ENCODE measurements around the gene HK1. TPM values are rescaled to one million over a fixed set of nuclear protein-coding genes. Genes with fewer than 3 reads are reported as not detected.

Gene HK1
- total and polyA plus RNA-seq, 10 donors, result 19.0 to 108 (median 63.4) TPM

DNA sequence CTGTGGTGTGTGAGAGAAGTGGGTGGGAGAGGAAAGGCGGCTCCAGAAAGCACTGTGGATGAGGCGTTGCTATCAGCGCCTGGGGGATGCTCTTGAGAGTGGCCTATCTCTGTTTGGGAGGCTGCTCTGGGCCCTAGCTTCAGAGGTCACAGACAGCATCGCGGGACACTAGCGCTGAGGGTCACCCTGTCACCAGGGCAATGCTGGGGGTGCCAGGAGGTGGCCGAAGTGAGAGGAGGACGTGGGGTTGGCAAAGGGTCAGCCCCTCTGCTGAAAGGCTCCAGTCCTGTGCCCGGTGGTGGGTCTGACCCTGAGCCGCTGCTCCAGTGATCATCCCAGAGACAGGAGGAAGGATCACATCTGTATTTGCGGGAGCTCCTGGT is 141.4 kb downstream of the HK1 start:
- whole genome bisulfite sequencing, 5 donors, result 81 to 86% (median 84%) methylated on average over 10 to 11 of the region's 11 CpGs
- no peak for TF ChIP-seq POLR2A (IDR thresholded peaks at IDR 0.05)
- TF ChIP-seq, protein P1, sequence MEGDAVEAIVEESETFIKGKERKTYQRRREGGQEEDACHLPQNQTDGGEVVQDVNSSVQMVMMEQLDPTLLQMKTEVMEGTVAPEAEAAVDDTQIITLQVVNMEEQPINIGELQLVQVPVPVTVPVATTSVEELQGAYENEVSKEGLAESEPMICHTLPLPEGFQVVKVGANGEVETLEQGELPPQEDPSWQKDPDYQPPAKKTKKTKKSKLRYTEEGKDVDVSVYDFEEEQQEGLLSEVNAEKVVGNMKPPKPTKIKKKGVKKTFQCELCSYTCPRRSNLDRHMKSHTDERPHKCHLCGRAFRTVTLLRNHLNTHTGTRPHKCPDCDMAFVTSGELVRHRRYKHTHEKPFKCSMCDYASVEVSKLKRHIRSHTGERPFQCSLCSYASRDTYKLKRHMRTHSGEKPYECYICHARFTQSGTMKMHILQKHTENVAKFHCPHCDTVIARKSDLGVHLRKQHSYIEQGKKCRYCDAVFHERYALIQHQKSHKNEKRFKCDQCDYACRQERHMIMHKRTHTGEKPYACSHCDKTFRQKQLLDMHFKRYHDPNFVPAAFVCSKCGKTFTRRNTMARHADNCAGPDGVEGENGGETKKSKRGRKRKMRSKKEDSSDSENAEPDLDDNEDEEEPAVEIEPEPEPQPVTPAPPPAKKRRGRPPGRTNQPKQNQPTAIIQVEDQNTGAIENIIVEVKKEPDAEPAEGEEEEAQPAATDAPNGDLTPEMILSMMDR (IDR thresholded peaks at IDR 0.05 in 8 of 11, conservative IDR thresholded peaks at IDR 0.05 in 3 of 11), result no peak
- no peak for TF ChIP-seq POLR2AphosphoS5 (IDR thresholded peaks at IDR 0.05)
- intact Hi-C loops (cut with DNase I; ENCODE audit: low total_unique reads), result loop anchor here (10.0 kb wide), 1 partner anchor 225 kb away; no protein-coding TSS in a partner anchor

DNA sequence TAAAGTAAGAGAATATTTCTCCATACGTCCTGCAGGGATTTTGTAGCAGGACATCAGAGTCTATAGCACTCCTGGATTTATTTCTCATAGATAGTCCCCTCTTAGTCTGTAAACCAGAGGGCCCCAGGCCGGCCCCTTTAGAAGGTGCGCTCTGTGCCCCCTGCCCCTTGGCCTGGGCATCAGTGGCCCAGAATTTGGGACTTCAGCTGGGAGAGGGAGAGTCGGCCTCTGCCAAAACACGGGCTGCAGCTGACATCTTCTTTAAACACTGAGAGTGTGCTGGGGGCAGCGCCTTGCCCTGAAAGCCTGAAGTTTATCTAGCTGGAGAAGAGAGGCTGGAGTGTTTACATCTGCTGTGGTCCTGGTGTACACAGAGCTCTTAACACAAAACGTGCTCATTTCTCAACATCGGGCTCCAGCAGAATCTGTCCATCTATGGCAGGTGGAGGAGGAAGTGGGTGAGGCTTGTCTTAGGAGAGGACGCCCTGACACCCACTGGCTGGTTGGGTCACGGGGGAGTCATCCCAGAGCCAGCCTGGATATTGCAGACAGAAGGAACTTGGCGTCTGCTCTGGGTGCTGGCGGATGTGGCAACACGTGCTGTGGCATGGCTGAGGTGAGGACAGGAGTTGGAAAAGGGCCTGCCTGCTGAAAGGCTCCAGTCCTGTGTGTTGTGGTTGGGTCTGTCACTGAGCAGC is 143.5 kb downstream of the HK1 start:
- Histone ChIP-seq H3K9me3 (no peaks in the 10 kb centered on the region), H3K4me3 (no peak overlapping the region), H3K27me3 (replicated peaks in 1 of 7) (no peaks in the 10 kb centered on the region), H3K4me1 (peaks cover 0 to 24% (median 15%) of the 10 kb centered on the region in 6 donors), H3K27ac (no peak overlapping the region), H3K36me3 (no peaks in the 10 kb centered on the region)
- intact Hi-C loops (cut with DNase I; ENCODE audit: low total_unique reads), result loop anchor here (10.0 kb wide), 1 partner anchor 223 kb away; no protein-coding TSS in a partner anchor
- 62 to 81% (median 72%) methylated on average over 4 to 13 of the region's 13 CpGs for WGBS, 5 donors
- peak; percentile 63 for DNase-seq
- TF ChIP-seq POLR2AphosphoS5 (IDR thresholded peaks at IDR 0.05) (no peak), POLR2A (IDR thresholded peaks at IDR 0.05) (no peak)
- TF ChIP-seq, protein P1 (IDR thresholded peaks at IDR 0.05 in 8 of 11, conservative IDR thresholded peaks at IDR 0.05 in 3 of 11), result no peak

More for the DNA sequence above, 141.4 kb downstream of the HK1 start:
- no peaks in the 10 kb centered on the region for H3K36me3 ChIP-seq
- H3K9me3 ChIP-seq, result no peaks in the 10 kb centered on the region
- DNase-seq, result no peak
- no peak overlapping the region for H3K4me3 ChIP-seq
- H3K27me3 ChIP-seq (replicated peaks in 1 of 7), result no peaks in the 10 kb centered on the region
- H3K27ac ChIP-seq, result no peak overlapping the region
- peaks cover 0 to 9% (median 2%) of the 10 kb centered on the region in 6 donors for H3K4me1 ChIP-seq

DNA sequence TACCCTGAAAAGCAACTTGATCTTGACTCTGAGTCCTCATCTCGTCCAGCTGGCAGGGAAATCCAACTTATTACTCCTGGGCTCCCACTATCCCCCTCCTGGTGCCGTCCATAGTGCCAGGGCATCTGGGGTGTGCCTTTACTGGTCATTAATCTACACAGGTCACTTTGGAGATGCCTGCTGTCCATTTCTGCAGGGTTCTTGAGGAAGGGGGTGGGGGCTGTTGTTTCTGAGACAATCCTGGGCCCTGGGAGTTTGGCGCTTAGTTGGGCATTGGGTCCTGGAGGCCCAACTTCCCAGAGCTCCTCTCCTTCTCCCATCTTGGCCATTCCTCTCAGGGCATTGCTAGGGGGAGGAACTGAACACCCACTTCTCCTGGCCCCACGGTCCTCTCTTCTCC is 144.4 kb downstream of the HK1 start:
- TF ChIP-seq, protein P1 (IDR thresholded peaks at IDR 0.05 in 8 of 11, conservative IDR thresholded peaks at IDR 0.05 in 3 of 11), result no peak
- TF ChIP-seq POLR2AphosphoS5 (IDR thresholded peaks at IDR 0.05) (no peak), POLR2A (IDR thresholded peaks at IDR 0.05) (no peak)
- peaks cover 0 to 27% (median 16%) of the 10 kb centered on the region in 6 donors for H3K4me1 ChIP-seq
- no peak overlapping the region for H3K27ac ChIP-seq
- no peak overlapping the region for H3K4me3 ChIP-seq
- no peaks in the 10 kb centered on the region for H3K27me3 ChIP-seq (replicated peaks in 1 of 7)
- WGBS, 5 donors, result 82 to 93% (median 89%) methylated on average over 4 of the region's 4 CpGs
- H3K36me3 ChIP-seq, result no peaks in the 10 kb centered on the region
- H3K9me3 ChIP-seq, result no peaks in the 10 kb centered on the region
- intact Hi-C loops (cut with DNase I; ENCODE audit: low total_unique reads), result loop anchor here (10.0 kb wide), 1 partner anchor 222 kb away; no protein-coding TSS in a partner anchor
- no peak for DNase-seq

DNA sequence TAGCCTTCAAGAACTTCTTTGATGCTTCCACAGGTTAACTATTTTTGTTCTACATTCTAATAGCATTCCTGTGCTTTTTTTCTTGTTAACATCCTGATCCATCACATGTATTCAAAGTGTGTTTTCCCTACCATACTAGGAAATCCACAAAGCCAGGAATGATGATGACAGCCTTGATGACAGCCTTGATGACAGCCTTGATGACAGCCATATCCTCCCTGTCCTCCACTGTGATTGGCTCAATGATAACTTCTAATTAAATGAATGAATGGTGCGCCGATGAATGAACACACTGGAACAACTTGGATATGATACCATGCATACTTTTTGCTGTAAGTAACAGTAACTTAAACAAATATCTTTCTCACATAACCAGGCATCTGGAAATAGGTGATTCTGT is 146.7 kb downstream of the HK1 start:
- intact Hi-C loops (cut with DNase I; ENCODE audit: low total_unique reads), result loop anchor here (5.0 to 10.0 kb wide), 2 partner anchors 82 to 220 kb away; no protein-coding TSS in a partner anchor
- no peak overlapping the region for H3K4me3 ChIP-seq
- peak overlapping the region in 4 of 8 donors; percentile 7 to 68 (median 38) for H3K27ac ChIP-seq
- peaks cover 0 to 27% (median 16%) of the 10 kb centered on the region in 6 donors for H3K4me1 ChIP-seq
- DNase-seq, result no peak
- H3K27me3 ChIP-seq (replicated peaks in 1 of 7), result no peaks in the 10 kb centered on the region
- WGBS, 5 donors, result 82 to 99% (median 98%) methylated on average over 2 of the region's 2 CpGs
- no peaks in the 10 kb centered on the region for H3K9me3 ChIP-seq
- TF ChIP-seq POLR2AphosphoS5 (IDR thresholded peaks at IDR 0.05), result no peak
- TF ChIP-seq, protein P1 (IDR thresholded peaks at IDR 0.05 in 8 of 11, conservative IDR thresholded peaks at IDR 0.05 in 3 of 11), result no peak
- TF ChIP-seq POLR2A (IDR thresholded peaks at IDR 0.05), result no peak
- H3K36me3 ChIP-seq, result no peaks in the 10 kb centered on the region
